Panc1 (cell line): ENCODE measurements around the gene KRT85. TPM values are rescaled to one million over a fixed set of nuclear protein-coding genes. Genes with fewer than 3 reads are reported as not detected.

Experiments
- ATAC-seq: fragments of 200-7000 bp; cut with Tn5 transposase; 2 replicates; pipeline ENCODE4 v1.9.1; 2020; ENCODE audit warnings: mild to moderate bottlenecking, moderate library complexity
- BruUV-seq: library from RNA; stranded (reverse); fragments of 400-500 nt; replicated peaks from 2 replicates; lab custom pipeline; 2021; lab: Mats Ljungman, UMichigan
- CTCF ChIA-PET: fragments of 300-600 bp; sonication (Branson Sonifier 250); formaldehyde crosslinking; loops from one replicate; lab custom pipeline; 2022; ENCODE audit warnings: antibody characterized with exemption; lab: Charles Lee
- POLR2A ChIA-PET: fragments of 300-600 bp; sonication (Branson Sonifier 250); formaldehyde crosslinking; loops from one replicate; lab custom pipeline; 2022; ENCODE audit warnings: antibody characterized with exemption; lab: Charles Lee
- DNase-seq: peaks from one replicate; pipeline ENCODE4 v3.0.0-alpha.2; 2010; ENCODE audit warnings: low read depth, low spot score
- H3K27ac ChIP-seq: 2 replicates; pipeline ENCODE4 v1.5.1; 2011; ENCODE audit warnings: mild to moderate bottlenecking, low read length, inconsistent platforms
- H3K27me3 ChIP-seq: fragments of 200-500 bp; sonication (Bioruptor generic); 2 replicates; pipeline ENCODE4 v1.6.0; 2014; ENCODE audit warnings: low read length, inconsistent platforms; ENCODE audit not compliant: control insufficient read depth, insufficient read depth
- H3K36me3 ChIP-seq: fragments of 200-500 bp; sonication (Bioruptor generic); 2 replicates; pipeline ENCODE4 v1.5.1; 2014; ENCODE audit warnings: inconsistent platforms, mild to moderate bottlenecking, low read length, moderate library complexity; ENCODE audit not compliant: control insufficient read depth, insufficient read depth
- H3K4me1 ChIP-seq: 2 replicates; pipeline ENCODE4 v1.5.1; 2011; ENCODE audit warnings: inconsistent platforms, mild to moderate bottlenecking, low read length, moderate library complexity; ENCODE audit not compliant: control insufficient read depth, insufficient read depth
- H3K4me3 ChIP-seq, 2 experiments: 2 replicates each; pipeline ENCODE4 v1.5.1; 2011 to 2012; ENCODE audit warnings: low read depth in 2 of 2, low read length in 2 of 2, mild to moderate bottlenecking in 2 of 2, inconsistent platforms in 1 of 2, moderate library complexity in 1 of 2
- H3K9me3 ChIP-seq: fragments of 200-500 bp; sonication (Bioruptor generic); 2 replicates; pipeline ENCODE4 v1.5.1; 2014; ENCODE audit warnings: low read depth, mild to moderate bottlenecking, inconsistent platforms, low read length, moderate library complexity; ENCODE audit not compliant: control insufficient read depth, insufficient read depth
- POLR2AphosphoS5 ChIP-seq: IDR thresholded peaks from 2 replicates; pipeline ENCODE4 v1.6.1; 2012; ENCODE audit warnings: mild to moderate bottlenecking, low read depth, low read length, moderate library complexity
- SIN3A ChIP-seq: IDR thresholded peaks from 2 replicates; pipeline ENCODE4 v1.6.1; 2012; ENCODE audit warnings: low read depth, mild to moderate bottlenecking, low read length, moderate library complexity, borderline replicate concordance; ENCODE audit not compliant: insufficient read depth
- TCF7L2 ChIP-seq: IDR thresholded peaks from 2 replicates; pipeline ENCODE4 v1.6.1; 2011; ENCODE audit warnings: mild to moderate bottlenecking, low read depth, low read length, inconsistent platforms
- in situ Hi-C: cut with HindIII; loops from 2 replicates; pipeline ENCODE4 v1.10.0; 2016; ENCODE audit warnings: low sequenced_read_pairs, low pct_unique_long_range_greater_than_20kb
- intact Hi-C: fragments of 100-400 bp; cut with micrococcal nuclease; formaldehyde crosslinking; loops from one replicate; pipeline ENCODE4 v1.10.0; 2022; ENCODE audit not compliant: unreplicated experiment
- total RNA-seq: library from RNA; stranded (reverse); gene quantifications from one replicate; pipeline ENCODE4 v1.2.1, GENCODE V29; 2021; ENCODE audit not compliant: unreplicated experiment
- TF ChIP-seq, protein P1 (sequence below): fragments of 450-650 bp; IDR thresholded peaks from 2 replicates; pipeline ENCODE4 v1.5.1; 2017; ENCODE audit warnings: mild to moderate bottlenecking
- TF ChIP-seq, protein P2 (sequence below), 2 experiments: IDR thresholded peaks; 2 replicates each; pipeline ENCODE4 v1.6.1; 2011 to 2012; ENCODE audit warnings: low read depth in 2 of 2, control low read depth in 1 of 2, low read length in 1 of 2, mild to moderate bottlenecking in 1 of 2, moderate library complexity in 1 of 2; ENCODE audit not compliant: insufficient read depth in 1 of 2

KRT85 gene
- total RNA-seq, 1 experiment from 2014 or later: not detected

DNA sequence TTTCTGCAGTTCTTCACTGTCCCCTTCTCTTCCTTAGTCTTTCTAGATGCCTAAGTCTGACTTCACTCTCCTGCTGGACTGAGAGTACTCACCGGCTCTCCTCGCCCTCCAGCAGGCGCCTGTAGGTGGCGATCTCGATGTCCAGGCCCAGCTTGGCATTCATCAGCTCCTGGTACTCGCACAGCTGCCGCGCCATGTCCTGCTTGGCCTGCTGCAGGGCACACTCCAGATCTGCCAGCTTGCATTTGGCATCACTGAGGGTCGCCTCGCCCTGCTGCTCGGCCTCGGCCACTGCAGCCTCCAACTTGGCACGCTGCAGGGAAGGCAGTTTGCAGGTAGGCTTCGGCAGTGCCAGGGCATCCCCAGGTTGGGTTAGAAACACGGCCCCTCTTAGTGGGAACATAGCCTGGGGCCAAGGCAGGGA is 13.0 kb upstream of the KRT85 start:
- ATAC-seq: peak; percentile 89
- DNase-seq: no peak
- in situ Hi-C loops: no loop called here

DNA sequence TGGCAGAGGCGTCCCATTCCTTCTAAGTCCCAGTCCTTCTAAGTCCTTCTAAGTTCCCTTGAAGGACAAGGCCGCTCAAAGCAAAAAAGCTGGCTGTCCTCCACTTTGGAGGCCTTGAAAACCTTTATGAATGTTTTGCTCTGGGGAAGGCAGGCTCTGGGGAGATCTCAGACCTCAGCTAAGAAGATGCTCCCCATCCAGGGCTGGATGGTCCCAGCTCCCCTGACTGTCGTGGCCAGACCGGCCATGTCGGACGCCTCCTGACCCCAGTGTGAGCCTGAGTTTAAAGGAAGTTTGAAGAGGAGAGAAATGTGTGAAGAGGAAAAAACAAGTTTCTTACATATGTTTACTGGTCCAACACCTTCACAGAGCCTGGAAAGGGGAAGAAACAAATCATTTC is 12.3 kb upstream of the KRT85 start:
- no peaks in the 10 kb centered on the region for H3K9me3 ChIP-seq
- no peaks in the 10 kb centered on the region; the same call in 1 of the 2 replicates for H3K27me3 ChIP-seq
- in situ Hi-C loops (no loop called here), intact Hi-C loops (loop anchor here (10.0 kb wide), 1 partner anchor 225 kb away; no protein-coding TSS in a partner anchor)
- no TSS peak for BruUV-seq
- ATAC-seq (no peak), DNase-seq (no peak)
- CTCF ChIA-PET: interaction anchor here (0.7 to 1.5 kb wide), 2 partner anchors 494 to 602 kb away, joined by 3 to 6 read pairs; no protein-coding TSS in a partner anchor
- no peaks in the 10 kb centered on the region for H3K4me1 ChIP-seq
- H3K36me3 ChIP-seq: no peaks in the 10 kb centered on the region
- TF ChIP-seq TCF7L2: no peak
- no peak for TF ChIP-seq SIN3A
- TF ChIP-seq, protein P1, sequence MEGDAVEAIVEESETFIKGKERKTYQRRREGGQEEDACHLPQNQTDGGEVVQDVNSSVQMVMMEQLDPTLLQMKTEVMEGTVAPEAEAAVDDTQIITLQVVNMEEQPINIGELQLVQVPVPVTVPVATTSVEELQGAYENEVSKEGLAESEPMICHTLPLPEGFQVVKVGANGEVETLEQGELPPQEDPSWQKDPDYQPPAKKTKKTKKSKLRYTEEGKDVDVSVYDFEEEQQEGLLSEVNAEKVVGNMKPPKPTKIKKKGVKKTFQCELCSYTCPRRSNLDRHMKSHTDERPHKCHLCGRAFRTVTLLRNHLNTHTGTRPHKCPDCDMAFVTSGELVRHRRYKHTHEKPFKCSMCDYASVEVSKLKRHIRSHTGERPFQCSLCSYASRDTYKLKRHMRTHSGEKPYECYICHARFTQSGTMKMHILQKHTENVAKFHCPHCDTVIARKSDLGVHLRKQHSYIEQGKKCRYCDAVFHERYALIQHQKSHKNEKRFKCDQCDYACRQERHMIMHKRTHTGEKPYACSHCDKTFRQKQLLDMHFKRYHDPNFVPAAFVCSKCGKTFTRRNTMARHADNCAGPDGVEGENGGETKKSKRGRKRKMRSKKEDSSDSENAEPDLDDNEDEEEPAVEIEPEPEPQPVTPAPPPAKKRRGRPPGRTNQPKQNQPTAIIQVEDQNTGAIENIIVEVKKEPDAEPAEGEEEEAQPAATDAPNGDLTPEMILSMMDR: no peak
- TF ChIP-seq POLR2AphosphoS5: no peak
- POLR2A ChIA-PET: no interaction called here
- no peak overlapping the region for H3K27ac ChIP-seq
- no peak overlapping the region for H3K4me3 ChIP-seq

More for the DNA sequence above, 13.0 kb upstream of the KRT85 start:
- ChIA-PET POLR2A (no interaction called here), CTCF (interaction anchor here (0.6 to 1.5 kb wide), 2 partner anchors 200 to 493 kb away, joined by 3 to 6 read pairs; no protein-coding TSS in a partner anchor)
- intact Hi-C loops: no loop called here
- no TSS peak for BruUV-seq
- Histone ChIP-seq H3K36me3 (no peaks in the 10 kb centered on the region), H3K4me1 (no peaks in the 10 kb centered on the region), H3K27me3 (no peaks in the 10 kb centered on the region; the same call in 1 of the 2 replicates), H3K4me3 (no peak overlapping the region), H3K9me3 (no peaks in the 10 kb centered on the region), H3K27ac (no peak overlapping the region)
- TF ChIP-seq TCF7L2: no peak
- TF ChIP-seq, protein P1: peak; percentile 88

GRCh38 chr12:52378091-52378490 is 10.8 kb upstream of the KRT85 start:
- ChIA-PET POLR2A (no interaction called here), CTCF (no interaction called here)
- DNase-seq (no peak), ATAC-seq (no peak)
- Histone ChIP-seq H3K4me1 (no peaks in the 10 kb centered on the region), H3K27me3 (no peaks in the 10 kb centered on the region; the same call in 1 of the 2 replicates), H3K36me3 (no peaks in the 10 kb centered on the region), H3K9me3 (no peaks in the 10 kb centered on the region), H3K27ac (no peak overlapping the region), H3K4me3 (no peak overlapping the region)
- in situ Hi-C loops: no loop called here
- no TSS peak for BruUV-seq
- no peak for TF ChIP-seq SIN3A
- TF ChIP-seq, protein P1: no peak
- TF ChIP-seq, protein P2, sequence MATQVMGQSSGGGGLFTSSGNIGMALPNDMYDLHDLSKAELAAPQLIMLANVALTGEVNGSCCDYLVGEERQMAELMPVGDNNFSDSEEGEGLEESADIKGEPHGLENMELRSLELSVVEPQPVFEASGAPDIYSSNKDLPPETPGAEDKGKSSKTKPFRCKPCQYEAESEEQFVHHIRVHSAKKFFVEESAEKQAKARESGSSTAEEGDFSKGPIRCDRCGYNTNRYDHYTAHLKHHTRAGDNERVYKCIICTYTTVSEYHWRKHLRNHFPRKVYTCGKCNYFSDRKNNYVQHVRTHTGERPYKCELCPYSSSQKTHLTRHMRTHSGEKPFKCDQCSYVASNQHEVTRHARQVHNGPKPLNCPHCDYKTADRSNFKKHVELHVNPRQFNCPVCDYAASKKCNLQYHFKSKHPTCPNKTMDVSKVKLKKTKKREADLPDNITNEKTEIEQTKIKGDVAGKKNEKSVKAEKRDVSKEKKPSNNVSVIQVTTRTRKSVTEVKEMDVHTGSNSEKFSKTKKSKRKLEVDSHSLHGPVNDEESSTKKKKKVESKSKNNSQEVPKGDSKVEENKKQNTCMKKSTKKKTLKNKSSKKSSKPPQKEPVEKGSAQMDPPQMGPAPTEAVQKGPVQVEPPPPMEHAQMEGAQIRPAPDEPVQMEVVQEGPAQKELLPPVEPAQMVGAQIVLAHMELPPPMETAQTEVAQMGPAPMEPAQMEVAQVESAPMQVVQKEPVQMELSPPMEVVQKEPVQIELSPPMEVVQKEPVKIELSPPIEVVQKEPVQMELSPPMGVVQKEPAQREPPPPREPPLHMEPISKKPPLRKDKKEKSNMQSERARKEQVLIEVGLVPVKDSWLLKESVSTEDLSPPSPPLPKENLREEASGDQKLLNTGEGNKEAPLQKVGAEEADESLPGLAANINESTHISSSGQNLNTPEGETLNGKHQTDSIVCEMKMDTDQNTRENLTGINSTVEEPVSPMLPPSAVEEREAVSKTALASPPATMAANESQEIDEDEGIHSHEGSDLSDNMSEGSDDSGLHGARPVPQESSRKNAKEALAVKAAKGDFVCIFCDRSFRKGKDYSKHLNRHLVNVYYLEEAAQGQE (IDR thresholded peaks at IDR 0.05; ENCODE audit: insufficient read depth in 1 of 2, low read depth in 2 of 2, low read length in 1 of 2): no peak
- TF ChIP-seq POLR2AphosphoS5: no peak
- no peak for TF ChIP-seq TCF7L2
- intact Hi-C loops: loop anchor here (10.0 kb wide), 1 partner anchor 223 kb away; no protein-coding TSS in a partner anchor
